Tibial nerve (tissue), 4 donors: ENCODE data around the gene TMEM63A.

ENCODE experiments used
- EP300 ChIP-seq, 2 donors: sonication (generic); formaldehyde crosslinking; IDR thresholded peaks; one replicate each; pipeline ENCODE4 v1.6.1; 2017; ENCODE audit warnings: antibody characterized with exemption in 2 of 2, mild to moderate bottlenecking in 1 of 2
- TF ChIP-seq, protein P1 (sequence below), 5 experiments: fragments of 200-600 bp in 3 of 5; fragments of 450-650 bp in 2 of 5; sonication (generic) in 3 of 5; IDR thresholded peaks; one replicate each; pipeline ENCODE4 v1.5.1; 2016 to 2019; ENCODE audit warnings: antibody characterized with exemption in 5 of 5, mild to moderate bottlenecking in 3 of 5, moderate library complexity in 2 of 5

DNA sequence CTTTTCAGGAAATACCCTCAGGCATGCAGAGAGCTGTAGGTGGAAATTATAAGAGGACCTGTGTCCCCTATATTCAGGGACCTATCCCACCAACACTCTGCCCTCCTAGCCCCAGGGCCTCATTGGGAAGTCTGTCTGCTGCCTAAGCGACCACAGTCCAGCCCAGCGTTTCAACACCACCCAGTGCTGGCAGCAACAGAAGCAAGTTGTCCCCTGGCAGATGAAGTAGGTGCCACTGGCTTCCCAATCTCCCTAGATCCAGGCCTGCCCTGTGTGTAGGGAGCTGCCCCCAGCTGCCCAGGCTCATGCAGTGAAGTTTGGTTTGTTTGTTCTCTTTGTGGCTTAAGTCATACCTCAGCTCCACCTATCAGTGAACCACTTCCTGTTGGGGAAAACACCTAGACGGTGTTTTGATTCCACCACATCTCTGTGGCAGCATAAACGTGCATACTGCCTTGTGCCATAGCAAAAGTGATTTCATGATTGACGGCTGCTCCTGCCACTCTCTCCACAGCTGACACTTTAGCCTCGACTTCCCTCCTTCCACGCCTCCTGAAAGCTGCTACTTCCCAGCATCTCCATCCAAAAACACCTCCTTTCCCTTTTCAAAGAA, 14.9 kb upstream of the TMEM63A start:
- no peak for TF ChIP-seq EP300 (IDR thresholded peaks at IDR 0.05)
- TF ChIP-seq, protein P1, sequence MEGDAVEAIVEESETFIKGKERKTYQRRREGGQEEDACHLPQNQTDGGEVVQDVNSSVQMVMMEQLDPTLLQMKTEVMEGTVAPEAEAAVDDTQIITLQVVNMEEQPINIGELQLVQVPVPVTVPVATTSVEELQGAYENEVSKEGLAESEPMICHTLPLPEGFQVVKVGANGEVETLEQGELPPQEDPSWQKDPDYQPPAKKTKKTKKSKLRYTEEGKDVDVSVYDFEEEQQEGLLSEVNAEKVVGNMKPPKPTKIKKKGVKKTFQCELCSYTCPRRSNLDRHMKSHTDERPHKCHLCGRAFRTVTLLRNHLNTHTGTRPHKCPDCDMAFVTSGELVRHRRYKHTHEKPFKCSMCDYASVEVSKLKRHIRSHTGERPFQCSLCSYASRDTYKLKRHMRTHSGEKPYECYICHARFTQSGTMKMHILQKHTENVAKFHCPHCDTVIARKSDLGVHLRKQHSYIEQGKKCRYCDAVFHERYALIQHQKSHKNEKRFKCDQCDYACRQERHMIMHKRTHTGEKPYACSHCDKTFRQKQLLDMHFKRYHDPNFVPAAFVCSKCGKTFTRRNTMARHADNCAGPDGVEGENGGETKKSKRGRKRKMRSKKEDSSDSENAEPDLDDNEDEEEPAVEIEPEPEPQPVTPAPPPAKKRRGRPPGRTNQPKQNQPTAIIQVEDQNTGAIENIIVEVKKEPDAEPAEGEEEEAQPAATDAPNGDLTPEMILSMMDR (IDR thresholded peaks at IDR 0.05) = no peak
